Liver (tissue), 3 donors: ENCODE measurements around the gene SLC14A1.

Experiments used
- FOXA2 ChIP-seq: IDR thresholded peaks from 2 replicates; pipeline ENCODE4 v1.6.1; 2016; ENCODE audit warnings: antibody characterized with exemption
- GABPA ChIP-seq, 2 donors: IDR thresholded peaks in 1 of 2; conservative IDR thresholded peaks in 1 of 2; 2 replicates each; pipeline ENCODE4 v1.6.1; 2016; ENCODE audit warnings: antibody characterized with exemption in 2 of 2, mild to moderate bottlenecking in 1 of 2, moderate library complexity in 1 of 2
- NR2F2 ChIP-seq: IDR thresholded peaks from 2 replicates; pipeline ENCODE4 v1.6.1; 2016; ENCODE audit warnings: antibody characterized with exemption
- REST ChIP-seq: IDR thresholded peaks from 2 replicates; pipeline ENCODE4 v1.6.1; 2016; ENCODE audit warnings: antibody characterized with exemption, mild to moderate bottlenecking
- TF ChIP-seq, protein P1 (sequence below): fragments of 150-350 bp; IDR thresholded peaks from 2 replicates; pipeline ENCODE4 v1.5.1; 2017; ENCODE audit warnings: improper control_type of control experiment, low read depth, low read length; ENCODE audit not compliant: missing input control
- donor health status: healthy.
- donor health status: healthy.

DNA sequence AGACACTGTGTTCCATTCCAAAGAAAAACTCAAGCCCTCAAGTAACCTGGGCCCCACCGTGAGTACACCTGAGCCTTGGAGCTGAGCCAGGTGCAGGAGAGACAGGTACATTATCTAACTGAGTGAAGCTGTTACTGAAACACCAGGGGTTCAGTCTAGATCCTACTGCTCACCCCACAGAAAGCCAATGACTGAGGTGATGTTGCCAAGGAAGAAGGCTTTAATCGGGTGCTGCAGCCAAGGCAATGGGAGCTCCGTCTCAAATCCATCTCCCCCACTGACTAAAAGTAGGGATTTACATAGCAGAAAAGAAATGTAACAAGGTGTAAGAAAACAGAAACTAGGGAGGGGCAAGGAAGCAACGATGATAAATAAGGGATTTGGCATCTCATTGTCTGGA is 15.2 kb upstream of the SLC14A1 start:
- TF ChIP-seq, protein P1, sequence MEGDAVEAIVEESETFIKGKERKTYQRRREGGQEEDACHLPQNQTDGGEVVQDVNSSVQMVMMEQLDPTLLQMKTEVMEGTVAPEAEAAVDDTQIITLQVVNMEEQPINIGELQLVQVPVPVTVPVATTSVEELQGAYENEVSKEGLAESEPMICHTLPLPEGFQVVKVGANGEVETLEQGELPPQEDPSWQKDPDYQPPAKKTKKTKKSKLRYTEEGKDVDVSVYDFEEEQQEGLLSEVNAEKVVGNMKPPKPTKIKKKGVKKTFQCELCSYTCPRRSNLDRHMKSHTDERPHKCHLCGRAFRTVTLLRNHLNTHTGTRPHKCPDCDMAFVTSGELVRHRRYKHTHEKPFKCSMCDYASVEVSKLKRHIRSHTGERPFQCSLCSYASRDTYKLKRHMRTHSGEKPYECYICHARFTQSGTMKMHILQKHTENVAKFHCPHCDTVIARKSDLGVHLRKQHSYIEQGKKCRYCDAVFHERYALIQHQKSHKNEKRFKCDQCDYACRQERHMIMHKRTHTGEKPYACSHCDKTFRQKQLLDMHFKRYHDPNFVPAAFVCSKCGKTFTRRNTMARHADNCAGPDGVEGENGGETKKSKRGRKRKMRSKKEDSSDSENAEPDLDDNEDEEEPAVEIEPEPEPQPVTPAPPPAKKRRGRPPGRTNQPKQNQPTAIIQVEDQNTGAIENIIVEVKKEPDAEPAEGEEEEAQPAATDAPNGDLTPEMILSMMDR, result no peak
- TF ChIP-seq REST (no peak), NR2F2 (no peak), GABPA (IDR thresholded peaks at IDR 0.05 in 1 of 2, conservative IDR thresholded peaks at IDR 0.05 in 1 of 2) (no peak), FOXA2 (no peak)
